Activated naive CD4-positive, alpha-beta T cell treated with anti-CD3 and anti-CD28 coated beads for 36 hours (primary cell): ENCODE measurements around the gene FAM98C. TPM values are rescaled to one million over a fixed set of nuclear protein-coding genes. Genes with fewer than 3 reads are reported as not detected.

Source experiments
- CTCF ChIA-PET: fragments of 350-600 bp; sonication (Branson Sonifier 250); formaldehyde crosslinking; loops from one replicate; lab custom pipeline; 2021; ENCODE audit warnings: antibody characterized with exemption; lab: Charles Lee
- DNase-seq: peaks from one replicate; pipeline ENCODE4 v3.0.0-alpha.2; 2020
- H3K27ac Mint-ChIP-seq: one replicate; pipeline ENCODE4 v1.8.0; 2021; ENCODE audit warnings: mild to moderate bottlenecking, mixed read lengths
- H3K27me3 Mint-ChIP-seq: one replicate; pipeline ENCODE4 v1.8.0; 2021; ENCODE audit warnings: low read depth, mixed read lengths
- H3K36me3 Mint-ChIP-seq: one replicate; pipeline ENCODE4 v1.8.0; 2021; ENCODE audit warnings: low read depth, mixed read lengths
- H3K4me1 Mint-ChIP-seq: one replicate; pipeline ENCODE4 v1.8.0; 2021; ENCODE audit warnings: low read depth, mixed read lengths
- H3K4me3 Mint-ChIP-seq: one replicate; pipeline ENCODE4 v1.8.0; 2021; ENCODE audit warnings: mild to moderate bottlenecking, moderate library complexity, mixed read lengths
- H3K9me3 Mint-ChIP-seq: one replicate; pipeline ENCODE4 v1.8.0; 2021; ENCODE audit warnings: mixed read lengths
- intact Hi-C: fragments of 100-400 bp; cut with micrococcal nuclease; formaldehyde crosslinking; loops from one replicate; pipeline ENCODE4 v1.15.1; 2023
- total RNA-seq, 2 experiments: library from RNA; stranded (reverse); gene quantifications; one replicate each; pipeline ENCODE4 v1.2.3, GENCODE V29; 2021

The FAM98C gene
- total RNA-seq, 2 experiments from 2014 or later = 21.5 to 27.0 TPM

- CTCF ChIA-PET = interaction anchor here (0.7 kb wide), 1 partner anchor 44 kb away, joined by 3 read pairs; no protein-coding TSS in a partner anchor
- intact Hi-C loops = no loop called here
- no peaks in the 10 kb centered on the region for H3K27me3 Mint-ChIP-seq
- H3K4me1 Mint-ChIP-seq = no peaks in the 10 kb centered on the region
- no peak for DNase-seq
- H3K36me3 Mint-ChIP-seq = no peaks in the 10 kb centered on the region
- no peak overlapping the region for H3K27ac Mint-ChIP-seq
- H3K4me3 Mint-ChIP-seq = no peak overlapping the region
- no peaks in the 10 kb centered on the region for H3K9me3 Mint-ChIP-seq
These were observed 48.1 kb downstream of the FAM98C start for GRCh38 chr19:38451036-38451435.

GRCh38 chr19:38451629-38452028, 48.7 kb downstream of the FAM98C start:
- CTCF ChIA-PET = interaction anchor here (0.7 kb wide), 1 partner anchor 43 kb away, joined by 3 read pairs; no protein-coding TSS in a partner anchor
- H3K36me3 Mint-ChIP-seq = no peaks in the 10 kb centered on the region
- no peak overlapping the region for H3K27ac Mint-ChIP-seq
- intact Hi-C loops = no loop called here
- H3K9me3 Mint-ChIP-seq = no peaks in the 10 kb centered on the region
- no peaks in the 10 kb centered on the region for H3K27me3 Mint-ChIP-seq
- no peaks in the 10 kb centered on the region for H3K4me1 Mint-ChIP-seq
- DNase-seq = no peak
- no peak overlapping the region for H3K4me3 Mint-ChIP-seq

GRCh38 chr19:38452430-38453366, 49.8 kb downstream of the FAM98C start:
- peak; percentile 15 for DNase-seq
- CTCF ChIA-PET = no interaction called here
- no peaks in the 10 kb centered on the region for H3K4me1 Mint-ChIP-seq
- no peaks in the 10 kb centered on the region for H3K9me3 Mint-ChIP-seq
- H3K36me3 Mint-ChIP-seq = no peaks in the 10 kb centered on the region
- no peak overlapping the region for H3K4me3 Mint-ChIP-seq
- no peak overlapping the region for H3K27ac Mint-ChIP-seq
- H3K27me3 Mint-ChIP-seq = no peaks in the 10 kb centered on the region
- intact Hi-C loops = no loop called here

GRCh38 chr19:38453596-38453995, 50.7 kb downstream of the FAM98C start:
- no peak for DNase-seq
- Mint-ChIP-seq H3K27ac (no peak overlapping the region), H3K4me1 (no peaks in the 10 kb centered on the region), H3K36me3 (no peaks in the 10 kb centered on the region), H3K9me3 (no peaks in the 10 kb centered on the region), H3K27me3 (no peaks in the 10 kb centered on the region), H3K4me3 (no peak overlapping the region)
- CTCF ChIA-PET = interaction anchor here (0.6 kb wide), 1 partner anchor 51 kb away, joined by 4 read pairs; the partner anchor contains the start of gene FAM98C
- intact Hi-C loops = no loop called here

GRCh38 chr19:38455031-38455430, 52.1 kb downstream of the FAM98C start:
- Mint-ChIP-seq H3K36me3 (no peaks in the 10 kb centered on the region), H3K9me3 (no peaks in the 10 kb centered on the region), H3K27me3 (peaks cover under 1% of the 10 kb centered on the region), H3K27ac (no peak overlapping the region), H3K4me1 (no peaks in the 10 kb centered on the region), H3K4me3 (no peak overlapping the region)
- intact Hi-C loops = no loop called here
- no peak for DNase-seq
- CTCF ChIA-PET = no interaction called here

- CTCF ChIA-PET = no interaction called here
- Mint-ChIP-seq H3K9me3 (no peaks in the 10 kb centered on the region), H3K4me3 (no peak overlapping the region), H3K27me3 (peaks cover 5% of the 10 kb centered on the region), H3K27ac (no peak overlapping the region), H3K4me1 (no peaks in the 10 kb centered on the region), H3K36me3 (no peaks in the 10 kb centered on the region)
- intact Hi-C loops = no loop called here
- DNase-seq = no peak
These were observed 54.3 kb downstream of the FAM98C start for GRCh38 chr19:38457202-38457601.

GRCh38 chr19:38457690-38458405, 55.0 kb downstream of the FAM98C start:
- Mint-ChIP-seq H3K4me3 (no peak overlapping the region), H3K4me1 (no peaks in the 10 kb centered on the region), H3K27ac (no peak overlapping the region), H3K9me3 (no peaks in the 10 kb centered on the region), H3K36me3 (no peaks in the 10 kb centered on the region), H3K27me3 (peaks cover 9% of the 10 kb centered on the region)
- CTCF ChIA-PET = no interaction called here
- no peak for DNase-seq
- intact Hi-C loops = no loop called here

Other genes starting within 250 kb of the FAM98C start
- gene DPF1, start 178.9 kb upstream of the FAM98C start, total RNA-seq = under 1 TPM; 0.41 to 0.77 TPM
- not detected for gene PPP1R14A, start 146.7 kb upstream of the FAM98C start, total RNA-seq
- 10 to 100 TPM; 35.3 to 36.5 TPM for gene SPINT2, start 138.5 kb upstream of the FAM98C start, total RNA-seq
- gene C19orf33, start 98.8 kb upstream of the FAM98C start, total RNA-seq = not detected
- gene YIF1B, start 87.1 kb upstream of the FAM98C start, total RNA-seq = 10 to 100 TPM; 56.0 to 61.1 TPM
- 1 to 10 TPM; 4.7 to 5.8 TPM for gene KCNK6, start 83.2 kb upstream of the FAM98C start, total RNA-seq
- gene CATSPERG, start 67.3 kb upstream of the FAM98C start, total RNA-seq = 1 to 10 TPM; 2.5 to 2.7 TPM
- gene PSMD8, start 28.5 kb upstream of the FAM98C start, total RNA-seq = 100 to 1,000 TPM; 194 to 204 TPM
- under 1 TPM; 0.26 to 0.40 TPM for gene GGN, start 15.1 kb upstream of the FAM98C start, total RNA-seq
- 1 to 10 TPM; 1.6 to 1.7 TPM for gene SPRED3, start 14.4 kb upstream of the FAM98C start, total RNA-seq
- under 1 TPM; 0.30 to 0.41 TPM for gene RASGRP4, start 23.1 kb downstream of the FAM98C start, total RNA-seq
- 1 to 10 TPM in 1 of 2 experiments, under 1 TPM in 1; 0.96 to 1.6 TPM for gene RYR1, start 30.6 kb downstream of the FAM98C start, total RNA-seq
- 100 to 1,000 TPM; 135 to 148 TPM for gene MAP4K1, start 214.9 kb downstream of the FAM98C start, total RNA-seq
- gene EIF3K, start 216.1 kb downstream of the FAM98C start, total RNA-seq = 100 to 1,000 TPM; 299 to 324 TPM
- 100 to 1,000 TPM; 117 to 119 TPM for gene ACTN4, start 244.6 kb downstream of the FAM98C start, total RNA-seq